IPS-11a (cell line): ENCODE data around the gene ATF1.
"Not testable (repeated sequence)": the region's sequence is repeated elsewhere in the genome, so short reads cannot be mapped to it uniquely, and the experiment has no call there.

ENCODE experiments used
- H3K4me3 ChIP-seq: one replicate; pipeline ENCODE4 v1.5.1; 2013; ENCODE audit warnings: low read depth, low read length, control low read depth

The ATF1 gene

GRCh38 chr12:50790081-50790480, 26.2 kb downstream of the ATF1 start:
- H3K4me3 ChIP-seq: no peak overlapping the region

GRCh38 chr12:50799908-50800307, 36.0 kb downstream of the ATF1 start:
- H3K4me3 ChIP-seq: no peak overlapping the region

- H3K4me3 ChIP-seq: no peak overlapping the region
These were observed 39.5 kb downstream of the ATF1 start for GRCh38 chr12:50803230-50803875.

- no peak overlapping the region for H3K4me3 ChIP-seq
These were observed 42.3 kb downstream of the ATF1 start for GRCh38 chr12:50806176-50806575.

GRCh38 chr12:50809131-50809530, 45.2 kb downstream of the ATF1 start:
- H3K4me3 ChIP-seq: not testable (repeated sequence)

- H3K4me3 ChIP-seq: not testable (repeated sequence)
These were observed 51.0 kb downstream of the ATF1 start for GRCh38 chr12:50814921-50815320.

- no peak overlapping the region for H3K4me3 ChIP-seq
These were observed 56.3 kb downstream of the ATF1 start for GRCh38 chr12:50820177-50820576.

GRCh38 chr12:50822082-50822481, 58.2 kb downstream of the ATF1 start:
- no peak overlapping the region for H3K4me3 ChIP-seq

GRCh38 chr12:50823724-50824123, 59.8 kb downstream of the ATF1 start:
- H3K4me3 ChIP-seq: not testable (repeated sequence)

- no peak overlapping the region for H3K4me3 ChIP-seq
These were observed 61.0 kb downstream of the ATF1 start for GRCh38 chr12:50824914-50825313.

GRCh38 chr12:50825372-50825838, 61.5 kb downstream of the ATF1 start:
- H3K4me3 ChIP-seq: no peak overlapping the region

GRCh38 chr12:50828121-50828520, 64.2 kb downstream of the ATF1 start:
- H3K4me3 ChIP-seq: no peak overlapping the region

GRCh38 chr12:50828886-50829285, 65.0 kb downstream of the ATF1 start:
- H3K4me3 ChIP-seq: no peak overlapping the region

GRCh38 chr12:50833801-50834200, 69.9 kb downstream of the ATF1 start:
- not testable (repeated sequence) for H3K4me3 ChIP-seq

GRCh38 chr12:50839042-50839441, 75.1 kb downstream of the ATF1 start:
- H3K4me3 ChIP-seq: no peak overlapping the region

GRCh38 chr12:50840809-50841487, 77.0 kb downstream of the ATF1 start:
- H3K4me3 ChIP-seq: no peak overlapping the region

GRCh38 chr12:50841716-50842531, 78.0 kb downstream of the ATF1 start:
- H3K4me3 ChIP-seq: no peak overlapping the region

GRCh38 chr12:50842637-50843493, 79.0 kb downstream of the ATF1 start, which contains the start of gene TMPRSS12:
Gene TMPRSS12 (plus strand): TSS chr12:50842926. CDS start chr12:50842965, 39 bp downstream.
- H3K4me3 ChIP-seq: no peak within 1 kb of the TSS

GRCh38 chr12:50845021-50845647, 81.2 kb downstream of the ATF1 start:
- H3K4me3 ChIP-seq: no peak overlapping the region

GRCh38 chr12:50848963-50849362, 85.1 kb downstream of the ATF1 start:
- no peak overlapping the region for H3K4me3 ChIP-seq
